Measurements from ENCODE around the gene UPK2. TPM values are rescaled to one million over a fixed set of nuclear protein-coding genes. Genes with fewer than 3 reads are reported as not detected.

Gene UPK2
- total and polyA plus RNA-seq, 2 of the 13 experiments (the other 11 are each of a cell fraction or from before 2014, with no cell fraction given), result not detected

DNA sequence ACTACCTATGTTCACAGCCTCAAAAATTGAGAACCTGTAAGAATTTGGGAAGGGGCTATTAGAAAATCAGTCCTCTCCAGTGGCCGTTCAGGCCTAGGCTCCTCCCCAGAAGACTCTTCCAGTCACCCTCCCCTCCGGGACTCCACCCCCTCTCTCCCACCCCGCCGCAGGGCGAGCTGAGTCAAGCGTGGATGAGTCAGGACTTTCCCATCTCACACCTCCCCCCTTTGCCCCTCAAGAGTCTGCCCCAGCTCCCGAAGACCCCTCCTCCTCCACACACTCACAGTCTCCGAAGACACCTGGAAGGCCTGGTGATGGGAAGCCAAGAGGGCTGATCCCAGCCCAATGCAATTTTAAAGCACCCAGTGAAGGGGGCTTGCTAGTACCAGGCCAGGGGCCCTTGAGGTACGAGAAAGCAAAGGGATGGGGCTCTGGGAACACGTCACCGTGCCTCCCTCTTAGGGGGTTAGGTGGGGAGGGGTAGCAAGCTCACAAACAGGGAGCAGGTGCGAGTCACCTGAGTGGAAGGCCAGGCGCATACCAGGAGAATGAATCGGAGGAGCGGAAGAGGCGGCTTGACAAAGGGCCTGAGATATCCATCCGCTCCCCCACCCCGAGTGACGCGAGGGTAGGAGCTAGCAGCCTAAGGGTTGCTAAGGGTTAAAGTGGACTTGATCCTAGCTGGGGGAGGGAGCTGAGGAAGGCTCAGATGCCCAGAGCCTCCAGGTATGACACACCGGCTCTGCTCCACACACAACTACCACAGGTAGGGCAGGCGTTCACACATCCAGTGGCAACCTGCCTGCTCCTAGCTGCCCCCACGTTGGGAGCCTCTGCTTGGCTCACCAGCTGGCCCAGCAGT is 44.0 kb upstream of the UPK2 start (continued):
- TF ChIP-seq, protein P1, sequence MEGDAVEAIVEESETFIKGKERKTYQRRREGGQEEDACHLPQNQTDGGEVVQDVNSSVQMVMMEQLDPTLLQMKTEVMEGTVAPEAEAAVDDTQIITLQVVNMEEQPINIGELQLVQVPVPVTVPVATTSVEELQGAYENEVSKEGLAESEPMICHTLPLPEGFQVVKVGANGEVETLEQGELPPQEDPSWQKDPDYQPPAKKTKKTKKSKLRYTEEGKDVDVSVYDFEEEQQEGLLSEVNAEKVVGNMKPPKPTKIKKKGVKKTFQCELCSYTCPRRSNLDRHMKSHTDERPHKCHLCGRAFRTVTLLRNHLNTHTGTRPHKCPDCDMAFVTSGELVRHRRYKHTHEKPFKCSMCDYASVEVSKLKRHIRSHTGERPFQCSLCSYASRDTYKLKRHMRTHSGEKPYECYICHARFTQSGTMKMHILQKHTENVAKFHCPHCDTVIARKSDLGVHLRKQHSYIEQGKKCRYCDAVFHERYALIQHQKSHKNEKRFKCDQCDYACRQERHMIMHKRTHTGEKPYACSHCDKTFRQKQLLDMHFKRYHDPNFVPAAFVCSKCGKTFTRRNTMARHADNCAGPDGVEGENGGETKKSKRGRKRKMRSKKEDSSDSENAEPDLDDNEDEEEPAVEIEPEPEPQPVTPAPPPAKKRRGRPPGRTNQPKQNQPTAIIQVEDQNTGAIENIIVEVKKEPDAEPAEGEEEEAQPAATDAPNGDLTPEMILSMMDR (CRISPR knock-in tag; IDR thresholded peaks at IDR 0.05), result no peak
- TF ChIP-seq ZNF737 (CRISPR knock-in tag; IDR thresholded peaks at IDR 0.05; ENCODE audit: borderline replicate concordance), result no peak
- TF ChIP-seq, protein P2, sequence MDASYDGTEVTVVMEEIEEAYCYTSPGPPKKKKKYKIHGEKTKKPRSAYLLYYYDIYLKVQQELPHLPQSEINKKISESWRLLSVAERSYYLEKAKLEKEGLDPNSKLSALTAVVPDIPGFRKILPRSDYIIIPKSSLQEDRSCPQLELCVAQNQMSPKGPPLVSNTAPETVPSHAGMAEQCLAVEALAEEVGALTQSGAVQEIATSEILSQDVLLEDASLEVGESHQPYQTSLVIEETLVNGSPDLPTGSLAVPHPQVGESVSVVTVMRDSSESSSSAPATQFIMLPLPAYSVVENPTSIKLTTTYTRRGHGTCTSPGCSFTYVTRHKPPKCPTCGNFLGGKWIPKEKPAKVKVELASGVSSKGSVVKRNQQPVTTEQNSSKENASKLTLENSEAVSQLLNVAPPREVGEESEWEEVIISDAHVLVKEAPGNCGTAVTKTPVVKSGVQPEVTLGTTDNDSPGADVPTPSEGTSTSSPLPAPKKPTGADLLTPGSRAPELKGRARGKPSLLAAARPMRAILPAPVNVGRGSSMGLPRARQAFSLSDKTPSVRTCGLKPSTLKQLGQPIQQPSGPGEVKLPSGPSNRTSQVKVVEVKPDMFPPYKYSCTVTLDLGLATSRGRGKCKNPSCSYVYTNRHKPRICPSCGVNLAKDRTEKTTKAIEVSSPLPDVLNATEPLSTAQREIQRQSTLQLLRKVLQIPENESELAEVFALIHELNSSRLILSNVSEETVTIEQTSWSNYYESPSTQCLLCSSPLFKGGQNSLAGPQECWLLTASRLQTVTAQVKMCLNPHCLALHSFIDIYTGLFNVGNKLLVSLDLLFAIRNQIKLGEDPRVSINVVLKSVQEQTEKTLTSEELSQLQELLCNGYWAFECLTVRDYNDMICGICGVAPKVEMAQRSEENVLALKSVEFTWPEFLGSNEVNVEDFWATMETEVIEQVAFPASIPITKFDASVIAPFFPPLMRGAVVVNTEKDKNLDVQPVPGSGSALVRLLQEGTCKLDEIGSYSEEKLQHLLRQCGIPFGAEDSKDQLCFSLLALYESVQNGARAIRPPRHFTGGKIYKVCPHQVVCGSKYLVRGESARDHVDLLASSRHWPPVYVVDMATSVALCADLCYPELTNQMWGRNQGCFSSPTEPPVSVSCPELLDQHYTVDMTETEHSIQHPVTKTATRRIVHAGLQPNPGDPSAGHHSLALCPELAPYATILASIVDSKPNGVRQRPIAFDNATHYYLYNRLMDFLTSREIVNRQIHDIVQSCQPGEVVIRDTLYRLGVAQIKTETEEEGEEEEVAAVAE (CRISPR knock-in tag; IDR thresholded peaks at IDR 0.05; ENCODE audit: borderline replicate concordance), result no peak
- no peak for TF ChIP-seq IRF1 (CRISPR knock-in tag; IDR thresholded peaks at IDR 0.05; ENCODE audit: low read depth)
- no peak for TF ChIP-seq ZNF569 (CRISPR knock-in tag; IDR thresholded peaks at IDR 0.05; ENCODE audit: borderline replicate concordance)
- no peak for TF ChIP-seq ZNF44 (CRISPR knock-in tag; IDR thresholded peaks at IDR 0.05)
- no peak for TF ChIP-seq SRSF9 (IDR thresholded peaks at IDR 0.05; ENCODE audit: borderline replicate concordance, insufficient read depth, low read depth, low read length, poor library complexity, severe bottlenecking)
- 0 out of 2 replicates have a peak, but pooled peaks have one; percentile 21 for TF ChIP-seq KAT8 (CRISPR knock-in tag; IDR thresholded peaks at IDR 0.05)
- no peak for TF ChIP-seq RFX5 (IDR thresholded peaks at IDR 0.05; ENCODE audit: low read depth, low read length)
- TF ChIP-seq ZNF749 (CRISPR knock-in tag; IDR thresholded peaks at IDR 0.05; ENCODE audit: borderline replicate concordance), result no peak
- TF ChIP-seq RCOR2 (CRISPR knock-in tag; IDR thresholded peaks at IDR 0.05), result peak; percentile 43; the same call in 1 of the 2 replicates
- TF ChIP-seq ZNF251 (CRISPR knock-in tag; IDR thresholded peaks at IDR 0.05), result no peak
- TF ChIP-seq, protein P3, sequence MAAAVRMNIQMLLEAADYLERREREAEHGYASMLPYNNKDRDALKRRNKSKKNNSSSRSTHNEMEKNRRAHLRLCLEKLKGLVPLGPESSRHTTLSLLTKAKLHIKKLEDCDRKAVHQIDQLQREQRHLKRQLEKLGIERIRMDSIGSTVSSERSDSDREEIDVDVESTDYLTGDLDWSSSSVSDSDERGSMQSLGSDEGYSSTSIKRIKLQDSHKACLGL (CRISPR knock-in tag; IDR thresholded peaks at IDR 0.05), result no peak
- no peak for TF ChIP-seq BRCA1 (CRISPR knock-in tag; IDR thresholded peaks at IDR 0.05)
- TF ChIP-seq DR1 (CRISPR knock-in tag; IDR thresholded peaks at IDR 0.05), result no peak
- TF ChIP-seq ZNF660 (CRISPR knock-in tag; IDR thresholded peaks at IDR 0.05; ENCODE audit: borderline replicate concordance, low read depth), result no peak
- TF ChIP-seq TCF7 (IDR thresholded peaks at IDR 0.05; ENCODE audit: low read depth), result peak; percentile 71; the same call in 1 of the 2 replicates
- TF ChIP-seq, protein P4, sequence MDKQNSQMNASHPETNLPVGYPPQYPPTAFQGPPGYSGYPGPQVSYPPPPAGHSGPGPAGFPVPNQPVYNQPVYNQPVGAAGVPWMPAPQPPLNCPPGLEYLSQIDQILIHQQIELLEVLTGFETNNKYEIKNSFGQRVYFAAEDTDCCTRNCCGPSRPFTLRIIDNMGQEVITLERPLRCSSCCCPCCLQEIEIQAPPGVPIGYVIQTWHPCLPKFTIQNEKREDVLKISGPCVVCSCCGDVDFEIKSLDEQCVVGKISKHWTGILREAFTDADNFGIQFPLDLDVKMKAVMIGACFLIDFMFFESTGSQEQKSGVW (CRISPR knock-in tag; IDR thresholded peaks at IDR 0.05; ENCODE audit: borderline replicate concordance), result no peak
- TF ChIP-seq ZNF234 (CRISPR knock-in tag; conservative IDR thresholded peaks at IDR 0.05), result no peak
- TF ChIP-seq ZNF367 (CRISPR knock-in tag; IDR thresholded peaks at IDR 0.05; ENCODE audit: borderline replicate concordance), result no peak

All from HepG2 (cell line).